ENCODE measurements around the gene DHFR.

The DHFR gene

DNA sequence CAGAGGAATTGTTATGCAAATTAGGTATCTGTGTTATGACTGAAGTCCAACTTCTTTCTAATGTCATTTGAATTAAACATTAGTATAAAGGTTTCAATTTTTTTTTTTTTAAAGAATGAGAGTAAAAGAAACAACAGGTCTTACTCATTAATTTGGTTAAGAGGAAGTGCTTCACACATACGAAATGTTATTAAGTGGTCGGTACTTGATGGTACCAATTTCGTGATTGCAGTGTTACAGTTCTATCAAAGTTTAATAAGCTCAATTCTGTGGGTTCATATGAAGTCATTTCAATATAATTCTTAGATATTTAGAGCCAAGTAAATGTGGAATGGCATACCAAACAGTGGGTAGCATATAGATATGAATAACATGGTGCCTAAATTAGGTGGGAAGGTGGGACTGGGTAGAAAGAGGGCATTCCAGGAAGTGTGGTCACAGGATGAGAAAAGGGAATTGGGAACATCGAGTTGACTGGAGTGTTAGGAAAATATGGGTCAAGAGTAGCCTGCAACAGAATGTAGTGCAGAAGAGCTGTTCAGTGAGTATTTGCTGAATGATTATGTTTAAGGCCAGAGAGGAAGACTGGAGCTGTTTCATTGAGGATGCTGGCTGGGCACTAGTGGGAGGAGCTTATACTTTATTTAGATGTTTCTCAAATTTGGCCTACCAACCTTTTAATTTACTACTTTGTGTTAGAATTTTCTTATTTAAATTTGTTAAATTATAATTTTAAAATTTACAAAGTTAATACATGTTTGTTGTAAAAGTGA, 34.1 kb upstream of the DHFR start:
- DNase-seq (ENCODE audit: low read depth) = no peak
- TF ChIP-seq MYC (IDR thresholded peaks at IDR 0.05; ENCODE audit: low read depth, low read length) = no peak
- TF ChIP-seq, protein P1, sequence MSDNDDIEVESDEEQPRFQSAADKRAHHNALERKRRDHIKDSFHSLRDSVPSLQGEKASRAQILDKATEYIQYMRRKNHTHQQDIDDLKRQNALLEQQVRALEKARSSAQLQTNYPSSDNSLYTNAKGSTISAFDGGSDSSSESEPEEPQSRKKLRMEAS (IDR thresholded peaks at IDR 0.05; ENCODE audit: low read depth, low read length) = no peak
- TF ChIP-seq, protein P2, sequence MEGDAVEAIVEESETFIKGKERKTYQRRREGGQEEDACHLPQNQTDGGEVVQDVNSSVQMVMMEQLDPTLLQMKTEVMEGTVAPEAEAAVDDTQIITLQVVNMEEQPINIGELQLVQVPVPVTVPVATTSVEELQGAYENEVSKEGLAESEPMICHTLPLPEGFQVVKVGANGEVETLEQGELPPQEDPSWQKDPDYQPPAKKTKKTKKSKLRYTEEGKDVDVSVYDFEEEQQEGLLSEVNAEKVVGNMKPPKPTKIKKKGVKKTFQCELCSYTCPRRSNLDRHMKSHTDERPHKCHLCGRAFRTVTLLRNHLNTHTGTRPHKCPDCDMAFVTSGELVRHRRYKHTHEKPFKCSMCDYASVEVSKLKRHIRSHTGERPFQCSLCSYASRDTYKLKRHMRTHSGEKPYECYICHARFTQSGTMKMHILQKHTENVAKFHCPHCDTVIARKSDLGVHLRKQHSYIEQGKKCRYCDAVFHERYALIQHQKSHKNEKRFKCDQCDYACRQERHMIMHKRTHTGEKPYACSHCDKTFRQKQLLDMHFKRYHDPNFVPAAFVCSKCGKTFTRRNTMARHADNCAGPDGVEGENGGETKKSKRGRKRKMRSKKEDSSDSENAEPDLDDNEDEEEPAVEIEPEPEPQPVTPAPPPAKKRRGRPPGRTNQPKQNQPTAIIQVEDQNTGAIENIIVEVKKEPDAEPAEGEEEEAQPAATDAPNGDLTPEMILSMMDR (IDR thresholded peaks at IDR 0.05; ENCODE audit: low read depth, low read length) = no peak
- no peak for TF ChIP-seq POLR2A (IDR thresholded peaks at IDR 0.05; ENCODE audit: extremely low read depth, insufficient read length)
- H3K4me3 ChIP-seq (ENCODE audit: low read depth, low read length) = no peak overlapping the region

DNA sequence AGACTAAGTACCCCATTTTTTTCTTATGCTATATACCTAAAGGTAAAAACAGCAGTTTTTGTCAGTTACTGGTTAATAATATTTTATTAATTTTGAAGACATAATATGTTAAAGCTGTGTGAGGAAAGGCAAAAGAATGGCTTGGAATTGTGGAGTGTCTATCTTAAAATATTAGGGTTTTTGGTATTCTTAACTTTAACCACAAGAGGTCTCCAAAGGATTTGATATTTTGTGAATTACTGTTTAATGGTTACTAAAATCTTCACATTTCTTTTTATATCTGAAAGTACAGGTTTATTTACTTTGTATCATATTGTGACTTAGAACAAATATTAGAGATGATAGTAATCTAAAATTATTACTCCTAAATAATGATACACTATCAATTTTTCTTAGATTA, 32.0 kb upstream of the DHFR start:
- DNase-seq (ENCODE audit: low read depth) = peak; percentile 7
- TF ChIP-seq, protein P1 (IDR thresholded peaks at IDR 0.05; ENCODE audit: low read depth, low read length) = no peak
- TF ChIP-seq, protein P2 (IDR thresholded peaks at IDR 0.05; ENCODE audit: low read depth, low read length) = no peak
- TF ChIP-seq MYC (IDR thresholded peaks at IDR 0.05; ENCODE audit: low read depth, low read length) (no peak), POLR2A (IDR thresholded peaks at IDR 0.05; ENCODE audit: extremely low read depth, insufficient read length) (no peak)
- H3K4me3 ChIP-seq (ENCODE audit: low read depth, low read length) = no peak overlapping the region

DNA sequence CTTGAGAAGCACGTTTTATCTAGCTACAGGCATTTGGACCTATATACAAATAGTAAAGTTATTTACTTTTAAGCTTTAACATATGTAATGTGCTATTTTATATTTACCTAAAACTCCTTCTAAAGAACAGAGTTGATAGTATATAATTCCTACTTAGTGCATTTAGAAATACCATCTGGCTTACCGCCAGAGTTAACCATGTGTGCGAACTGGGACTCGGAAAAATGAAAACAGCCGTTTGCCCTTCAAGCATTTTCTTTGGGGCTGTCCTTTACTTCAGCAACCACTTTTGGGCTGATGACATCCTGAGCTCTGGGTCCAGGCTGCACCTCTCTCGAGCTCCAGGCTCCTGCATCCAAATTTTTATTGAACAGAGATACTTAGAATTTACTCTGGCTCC, 21.9 kb upstream of the DHFR start:
- DNase-seq (ENCODE audit: low read depth) = no peak
- TF ChIP-seq, protein P2 (IDR thresholded peaks at IDR 0.05; ENCODE audit: low read depth, low read length) = no peak
- TF ChIP-seq MYC (IDR thresholded peaks at IDR 0.05; ENCODE audit: low read depth, low read length) = no peak
- no peak for TF ChIP-seq POLR2A (IDR thresholded peaks at IDR 0.05; ENCODE audit: extremely low read depth, insufficient read length)
- TF ChIP-seq, protein P1 (IDR thresholded peaks at IDR 0.05; ENCODE audit: low read depth, low read length) = no peak
- no peak overlapping the region for H3K4me3 ChIP-seq (ENCODE audit: low read depth, low read length)

DNA sequence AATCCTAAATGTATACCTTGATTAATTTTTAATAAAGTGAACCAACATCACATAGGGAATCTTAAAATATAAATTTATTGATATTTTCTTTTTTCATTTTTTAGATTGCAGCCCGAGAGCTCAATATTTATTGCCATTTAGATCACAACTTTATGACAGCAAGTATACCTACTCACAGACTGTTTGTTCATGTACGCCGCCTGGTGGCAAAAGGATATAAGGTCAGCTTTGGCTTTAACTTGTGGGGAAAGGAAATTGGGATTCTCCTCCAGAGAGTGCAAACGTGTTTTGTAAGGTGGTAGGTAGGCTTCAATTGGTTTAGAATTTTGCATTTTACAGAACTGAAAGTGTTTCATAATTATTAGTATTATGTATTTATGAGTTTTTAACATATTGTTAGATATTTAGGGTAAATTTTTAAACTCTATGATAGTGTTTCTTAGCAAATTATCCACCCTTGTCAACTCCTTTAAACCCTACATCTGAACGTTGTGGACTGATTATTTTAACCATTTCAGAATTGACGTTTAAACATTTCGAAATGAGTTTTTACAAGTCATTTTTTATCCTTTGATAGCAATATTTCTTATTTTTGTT, 17.5 kb upstream of the DHFR start:
- H3K4me3 ChIP-seq (ENCODE audit: low read depth, low read length) = no peak overlapping the region
- peak; percentile 70 for DNase-seq (ENCODE audit: low read depth)
- TF ChIP-seq MYC (IDR thresholded peaks at IDR 0.05; ENCODE audit: low read depth, low read length) = no peak
- TF ChIP-seq, protein P2 (IDR thresholded peaks at IDR 0.05; ENCODE audit: low read depth, low read length) = peak; percentile 73

DNA sequence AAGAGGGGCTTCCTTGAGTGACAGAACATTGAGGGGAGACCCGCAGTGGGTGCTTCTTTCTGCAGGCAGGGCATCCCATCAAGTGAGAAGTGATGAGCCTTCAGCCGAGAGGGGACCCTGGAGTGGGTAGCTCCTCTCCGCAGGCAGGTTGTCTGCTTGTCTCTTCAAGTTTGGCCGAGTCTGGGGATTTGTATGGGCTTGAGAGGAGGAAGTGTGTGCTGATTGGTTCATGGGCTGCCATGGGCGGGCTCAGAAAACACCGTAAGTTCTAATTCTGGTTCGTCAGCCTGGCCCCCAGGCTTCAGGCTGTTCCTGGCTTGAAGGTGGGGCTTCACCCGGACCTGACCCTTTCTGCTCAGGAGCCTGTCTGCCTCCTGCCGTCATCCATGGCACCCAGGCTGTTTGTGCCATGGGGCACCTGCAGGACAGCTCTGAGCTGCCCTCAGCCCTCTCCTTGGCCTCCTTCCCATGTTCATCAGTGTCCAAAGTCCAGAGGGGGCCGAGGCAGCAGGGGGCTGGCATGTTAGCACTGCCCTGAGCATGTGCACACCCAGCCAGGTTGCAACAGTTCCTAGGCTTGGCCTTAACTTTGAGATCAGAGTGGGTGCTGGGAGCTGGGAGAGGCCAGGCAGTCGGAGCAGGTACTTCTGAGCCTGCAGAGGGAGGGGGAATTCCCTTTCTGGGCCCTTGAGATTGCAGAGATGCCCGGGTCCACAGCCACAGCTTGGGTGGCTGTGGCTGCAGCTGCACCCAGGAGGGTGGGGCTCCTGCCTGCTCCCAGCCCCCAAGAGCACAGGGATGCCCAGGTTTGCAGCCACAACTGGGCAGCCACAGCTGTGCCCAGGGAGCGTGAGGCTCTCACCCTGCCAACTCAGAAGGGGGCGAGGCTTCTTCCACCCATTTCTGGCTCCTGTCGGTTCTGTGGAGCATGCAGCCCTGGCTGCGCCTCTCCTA, 13.5 kb upstream of the DHFR start:
- no peak overlapping the region for H3K4me3 ChIP-seq (ENCODE audit: low read depth, low read length)
- TF ChIP-seq, protein P1 (IDR thresholded peaks at IDR 0.05; ENCODE audit: low read depth, low read length) = no peak
- TF ChIP-seq POLR2A (IDR thresholded peaks at IDR 0.05; ENCODE audit: extremely low read depth, insufficient read length) (no peak), MYC (IDR thresholded peaks at IDR 0.05; ENCODE audit: low read depth, low read length) (no peak)
- TF ChIP-seq, protein P2 (IDR thresholded peaks at IDR 0.05; ENCODE audit: low read depth, low read length) = no peak
- DNase-seq (ENCODE audit: low read depth) = no peak
